NB4 (cell line): ENCODE data around the gene TUBGCP5.

Experiments used
- POLR2A ChIP-seq: IDR thresholded peaks from 2 replicates; pipeline ENCODE4 v1.6.1; 2011; ENCODE audit warnings: mild to moderate bottlenecking; ENCODE audit not compliant: insufficient read length; ENCODE audit errors: extremely low read depth
- TF ChIP-seq, protein P1 (sequence below): IDR thresholded peaks from one replicate; pipeline ENCODE4 v1.5.1; 2012; ENCODE audit warnings: low read depth, low read length

DNA sequence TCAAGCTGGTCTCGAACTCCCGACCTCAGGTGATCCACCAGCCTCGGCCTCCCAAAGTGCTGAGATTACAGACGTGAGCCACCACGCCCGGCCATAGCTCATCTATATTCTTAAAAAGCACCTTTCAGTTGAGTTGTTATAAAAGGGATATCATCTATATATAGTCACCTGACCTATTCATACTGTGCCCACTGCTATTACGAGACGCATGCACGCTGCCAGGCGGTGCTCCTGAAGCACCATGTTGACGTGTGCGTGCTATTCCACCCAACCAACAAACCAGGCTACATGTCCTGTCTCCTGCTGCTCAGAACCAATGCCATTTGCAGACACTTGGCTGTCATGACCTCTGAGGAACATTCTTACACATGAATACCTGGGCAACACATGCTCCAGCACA lies 76.8 kb downstream of the TUBGCP5 start:
- TF ChIP-seq, protein P1, sequence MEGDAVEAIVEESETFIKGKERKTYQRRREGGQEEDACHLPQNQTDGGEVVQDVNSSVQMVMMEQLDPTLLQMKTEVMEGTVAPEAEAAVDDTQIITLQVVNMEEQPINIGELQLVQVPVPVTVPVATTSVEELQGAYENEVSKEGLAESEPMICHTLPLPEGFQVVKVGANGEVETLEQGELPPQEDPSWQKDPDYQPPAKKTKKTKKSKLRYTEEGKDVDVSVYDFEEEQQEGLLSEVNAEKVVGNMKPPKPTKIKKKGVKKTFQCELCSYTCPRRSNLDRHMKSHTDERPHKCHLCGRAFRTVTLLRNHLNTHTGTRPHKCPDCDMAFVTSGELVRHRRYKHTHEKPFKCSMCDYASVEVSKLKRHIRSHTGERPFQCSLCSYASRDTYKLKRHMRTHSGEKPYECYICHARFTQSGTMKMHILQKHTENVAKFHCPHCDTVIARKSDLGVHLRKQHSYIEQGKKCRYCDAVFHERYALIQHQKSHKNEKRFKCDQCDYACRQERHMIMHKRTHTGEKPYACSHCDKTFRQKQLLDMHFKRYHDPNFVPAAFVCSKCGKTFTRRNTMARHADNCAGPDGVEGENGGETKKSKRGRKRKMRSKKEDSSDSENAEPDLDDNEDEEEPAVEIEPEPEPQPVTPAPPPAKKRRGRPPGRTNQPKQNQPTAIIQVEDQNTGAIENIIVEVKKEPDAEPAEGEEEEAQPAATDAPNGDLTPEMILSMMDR, result no peak
- no peak for TF ChIP-seq POLR2A
